Heart left ventricle (tissue), 16 donors: ENCODE data around the gene NR2F1. TPM values are rescaled to one million over a fixed set of nuclear protein-coding genes. Genes with fewer than 3 reads are reported as not detected.
A peak's percentile ranks its signal among the peaks of the same experiment; 100 is the strongest.

ENCODE experiments used
- ATAC-seq, 4 donors: fragments of 200-7000 bp; cut with Tn5 transposase; one replicate each; pipeline ENCODE4 v1.9.1; 2020 to 2022; ENCODE audit warnings: moderate library complexity in 4 of 4, mild to moderate bottlenecking in 3 of 4, moderate number of reproducible peaks in 1 of 4
- DNase-seq, 5 donors: peaks; one replicate each; pipeline ENCODE4 v3.0.0-alpha.2; 2020
- H3K27ac ChIP-seq, 12 donors: fragments of 200-600 bp; sonication (generic) in 4 of 12; one replicate each; pipeline versions ENCODE4 v1.5.0 to v1.8.0; 2016 to 2022; ENCODE audit warnings: mild to moderate bottlenecking in 2 of 12
- H3K27me3 ChIP-seq, 9 donors: fragments of 200-600 bp; sonication (generic) in 2 of 9; one replicate each; pipeline versions ENCODE4 v1.5.1 to v1.8.0; 2016 to 2022; ENCODE audit warnings: mild to moderate bottlenecking in 3 of 9
- H3K36me3 ChIP-seq, 9 donors: fragments of 200-600 bp; sonication (generic) in 2 of 9; one replicate each; pipeline versions ENCODE4 v1.5.0 to v1.8.0; 2018 to 2022; ENCODE audit warnings: mild to moderate bottlenecking in 2 of 9
- H3K4me1 ChIP-seq, 12 donors: fragments of 200-600 bp; sonication (generic) in 4 of 12; one replicate each; pipeline versions ENCODE4 v1.5.0 to v1.8.0; 2016 to 2022; ENCODE audit warnings: mild to moderate bottlenecking in 3 of 12
- H3K4me3 ChIP-seq, 12 donors: fragments of 200-600 bp; sonication (generic) in 4 of 12; one replicate each; pipeline versions ENCODE4 v1.5.0 to v1.8.0; 2017 to 2022; ENCODE audit warnings: mild to moderate bottlenecking in 9 of 12, moderate library complexity in 4 of 12
- H3K9me3 ChIP-seq, 12 donors: fragments of 200-600 bp; sonication (generic) in 4 of 12; one replicate each; pipeline versions ENCODE4 v1.5.0 to v1.8.0; 2016 to 2022; ENCODE audit warnings: mild to moderate bottlenecking in 1 of 12
- POLR2A ChIP-seq, 2 donors: fragments of 450-650 bp; IDR thresholded peaks; one replicate each; pipeline ENCODE4 v1.6.1; 2017; ENCODE audit warnings: antibody characterized with exemption in 2 of 2, mild to moderate bottlenecking in 2 of 2, moderate library complexity in 2 of 2
- WGBS, 4 donors: extraction: QIAGEN DNeasy Blood & Tissue Kit in 2 of 4; methylation state at CpG; one replicate each; pipeline versions ENCODE4 v1.1.5 to v1.1.7; 2013 to 2018; 5-methylcytosine and 5-hydroxymethylcytosine counted together
- intact Hi-C, 10 donors: fragments of 100-400 bp; cut with DNase I; formaldehyde crosslinking; loops; one replicate each; pipeline versions ENCODE4 v1.11.1 to v1.14.2; 2022
- polyA plus RNA-seq, 2 donors: library from polyadenylated mRNA; stranded (reverse); fragments of 200-250 nt; gene quantifications; one replicate each; pipeline ENCODE4 v1.2.3, GENCODE V29; 2013
- total RNA-seq, 9 donors: library from RNA; depleted of rRNA in 2 of 9; stranded (reverse); fragments of >200 nt in 2 of 9; fragmentation: NEBNext Ultra II Directional in 3 of 9; extraction: Animal tissue kit (Norgen Biotek cat#: 25700) in 3 of 9; gene quantifications; one replicate each; pipeline versions ENCODE4 v1.1.0 to v1.2.4, GENCODE V29; 2016 to 2023
- TF ChIP-seq, protein P1 (sequence below), 12 donors: fragments of 200-600 bp; sonication (generic) in 4 of 12; IDR thresholded peaks; one replicate each; pipeline versions ENCODE4 v1.5.0 to v1.8.0; 2018 to 2022; ENCODE audit warnings: antibody characterized with exemption in 12 of 12, mild to moderate bottlenecking in 5 of 12
- donor health status: ischemic (EF 13 %, LVEDD 7.1; RV severe dilation, severe dysfunction).
- donor health status: healthy with polysubstance abuse.
- donor health status: DM: no; HTN: yes; CAD: no.
- donor health status: DM: no; HTN: no; CAD: no.
- donor health status: ischemic (EF 25% LVEDD 6.9; RV normal size, moderate dysfunction).
- donor health status: ischemic (EF 25% LVEDD 5.7; RV mildly dilated, moderate dysfunction).
- donor health status: healthy.
- donor health status: DM: yes; HTN: yes; CAD: no.
- donor health status: ischemic (EF 35%, LVEDD 5.7; RV mildly dilated, moderate dysfunction).
- donor health status: nonischemic (EF 11% LVEDD 7.7; RV severe dilation, severe dysfunction).
- donor health status: DM: yes; HTN: yes; CAD: no.
- donor health status: PGD.
- donor health status: ischemic (EF 29% LVEDD 5.4; RV normal size, mild dysfunction).
- donor health status: nonischemic (EF 23%, LVEDD 6.1; RV moderate dilation, normal function).

Gene NR2F1
- total and polyA plus RNA-seq, 11 donors: 0.37 to 13.5 (median 0.57) TPM; not detected in 3

DNA sequence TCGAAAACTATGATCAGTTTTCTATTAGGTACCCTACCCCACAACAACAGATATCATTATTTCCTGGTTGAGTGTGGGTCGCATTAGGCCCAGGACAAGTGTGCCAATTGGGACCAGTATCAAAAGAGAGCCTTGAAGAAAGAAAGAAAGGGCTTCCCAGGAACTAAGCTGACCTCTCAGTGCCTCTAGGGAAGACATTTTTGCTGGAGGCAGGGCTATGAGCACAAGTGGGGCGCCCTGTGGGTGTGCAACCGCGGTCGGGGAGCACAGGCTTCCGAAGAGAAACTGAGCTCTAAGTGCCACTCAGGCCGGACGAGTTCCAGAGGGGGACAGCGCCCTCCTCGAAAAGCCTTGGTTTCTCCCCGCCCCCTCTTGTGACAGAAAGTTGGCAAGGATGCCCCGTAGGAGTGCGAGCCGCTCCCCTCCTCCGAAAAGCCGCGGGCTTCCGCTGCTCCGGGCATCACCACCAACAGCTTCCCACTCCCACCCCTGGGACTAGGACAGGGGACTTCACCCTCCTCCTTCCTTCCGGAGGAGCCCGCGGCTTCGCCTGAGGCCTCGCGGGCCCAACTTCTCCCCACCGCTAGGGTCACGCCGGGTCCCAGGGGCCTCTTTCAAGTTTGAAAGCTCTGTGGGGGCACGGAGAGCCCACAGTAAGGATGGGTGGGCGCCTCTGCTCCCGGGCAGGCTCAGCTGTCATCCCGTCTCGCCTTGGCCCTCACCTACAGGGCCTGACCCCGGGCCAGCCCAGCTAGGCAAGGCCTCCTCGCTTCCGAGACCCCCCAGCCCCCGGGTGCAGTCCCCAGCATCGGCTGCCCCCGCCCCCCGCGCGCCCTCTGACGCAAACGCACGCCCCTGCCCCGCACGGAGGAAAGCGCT is 4.0 kb upstream of the NR2F1 start:
- intact Hi-C loops: loop anchor here in 1 of 10 donors (10.0 kb wide), 1 partner anchor 674 kb away; no protein-coding TSS in a partner anchor
- H3K27me3 ChIP-seq: peaks cover 37 to 94% (median 83%) of the 10 kb centered on the region in 9 donors
- peak in 1 of 4 donors; percentile 33 for ATAC-seq

DNA sequence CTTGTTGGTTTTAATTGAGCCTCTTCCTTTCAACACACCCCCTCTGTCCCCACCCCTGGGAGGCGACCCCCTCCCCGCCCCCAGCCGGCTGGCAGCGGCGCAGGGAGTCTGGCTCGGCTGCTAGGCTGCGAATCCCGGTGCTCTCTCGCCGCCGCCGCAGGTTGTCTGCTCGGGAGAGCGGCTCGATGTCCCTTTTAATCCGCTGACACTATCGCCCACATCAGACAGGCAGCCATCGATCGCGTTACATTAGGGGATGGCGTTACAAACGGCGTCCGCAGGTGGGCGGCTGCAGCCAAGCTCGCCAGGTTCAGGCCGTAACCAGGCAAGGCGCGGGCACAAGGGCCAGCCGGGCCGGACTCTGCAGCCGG is 3.3 kb upstream of the NR2F1 start:
- Histone ChIP-seq H3K27ac (peak overlapping the region in 4 of 12 donors; percentile 1 to 81 (median 61)), H3K27me3 (peaks cover 37 to 88% (median 77%) of the 10 kb centered on the region in 9 donors), H3K4me3 (peak overlapping the region; percentile 16 to 81 (median 56)), H3K9me3 (no peaks in the 10 kb centered on the region), H3K36me3 (no peaks in the 10 kb centered on the region), H3K4me1 (peaks cover 5 to 47% (median 24%) of the 10 kb centered on the region in 12 donors)
- intact Hi-C loops: loop anchor here (2.0 to 10.0 kb wide), 10 partner anchors 218 to 1158 kb away; no protein-coding TSS in a partner anchor
- TF ChIP-seq POLR2A (IDR thresholded peaks at IDR 0.05): no peak
- TF ChIP-seq, protein P1, sequence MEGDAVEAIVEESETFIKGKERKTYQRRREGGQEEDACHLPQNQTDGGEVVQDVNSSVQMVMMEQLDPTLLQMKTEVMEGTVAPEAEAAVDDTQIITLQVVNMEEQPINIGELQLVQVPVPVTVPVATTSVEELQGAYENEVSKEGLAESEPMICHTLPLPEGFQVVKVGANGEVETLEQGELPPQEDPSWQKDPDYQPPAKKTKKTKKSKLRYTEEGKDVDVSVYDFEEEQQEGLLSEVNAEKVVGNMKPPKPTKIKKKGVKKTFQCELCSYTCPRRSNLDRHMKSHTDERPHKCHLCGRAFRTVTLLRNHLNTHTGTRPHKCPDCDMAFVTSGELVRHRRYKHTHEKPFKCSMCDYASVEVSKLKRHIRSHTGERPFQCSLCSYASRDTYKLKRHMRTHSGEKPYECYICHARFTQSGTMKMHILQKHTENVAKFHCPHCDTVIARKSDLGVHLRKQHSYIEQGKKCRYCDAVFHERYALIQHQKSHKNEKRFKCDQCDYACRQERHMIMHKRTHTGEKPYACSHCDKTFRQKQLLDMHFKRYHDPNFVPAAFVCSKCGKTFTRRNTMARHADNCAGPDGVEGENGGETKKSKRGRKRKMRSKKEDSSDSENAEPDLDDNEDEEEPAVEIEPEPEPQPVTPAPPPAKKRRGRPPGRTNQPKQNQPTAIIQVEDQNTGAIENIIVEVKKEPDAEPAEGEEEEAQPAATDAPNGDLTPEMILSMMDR (IDR thresholded peaks at IDR 0.05): no peak
- 0 to 1% (median 1%) methylated on average over 13 to 32 of the region's 32 CpGs; no CpG with 5 or more reads in 1 of the 4 donors for WGBS, 4 donors
- DNase-seq (peak in 1 of 5 donors; percentile 30), ATAC-seq (peak in 1 of 4 donors; percentile 18)

More for the DNA sequence above, 4.0 kb upstream of the NR2F1 start:
- no peaks in the 10 kb centered on the region for H3K9me3 ChIP-seq
- peaks cover 5 to 41% (median 24%) of the 10 kb centered on the region in 12 donors for H3K4me1 ChIP-seq
- peak overlapping the region; percentile 16 to 81 (median 56) for H3K4me3 ChIP-seq
- peak overlapping the region in 5 of 12 donors; percentile 20 to 81 (median 55) for H3K27ac ChIP-seq
- DNase-seq: peak in 1 of 5 donors; percentile 33
- no peaks in the 10 kb centered on the region for H3K36me3 ChIP-seq
- no peak for TF ChIP-seq POLR2A (IDR thresholded peaks at IDR 0.05)
- TF ChIP-seq, protein P1 (IDR thresholded peaks at IDR 0.05): no peak
- 8 to 16% (median 9%) methylated on average over 28 to 49 of the region's 49 CpGs for WGBS, 4 donors

DNA sequence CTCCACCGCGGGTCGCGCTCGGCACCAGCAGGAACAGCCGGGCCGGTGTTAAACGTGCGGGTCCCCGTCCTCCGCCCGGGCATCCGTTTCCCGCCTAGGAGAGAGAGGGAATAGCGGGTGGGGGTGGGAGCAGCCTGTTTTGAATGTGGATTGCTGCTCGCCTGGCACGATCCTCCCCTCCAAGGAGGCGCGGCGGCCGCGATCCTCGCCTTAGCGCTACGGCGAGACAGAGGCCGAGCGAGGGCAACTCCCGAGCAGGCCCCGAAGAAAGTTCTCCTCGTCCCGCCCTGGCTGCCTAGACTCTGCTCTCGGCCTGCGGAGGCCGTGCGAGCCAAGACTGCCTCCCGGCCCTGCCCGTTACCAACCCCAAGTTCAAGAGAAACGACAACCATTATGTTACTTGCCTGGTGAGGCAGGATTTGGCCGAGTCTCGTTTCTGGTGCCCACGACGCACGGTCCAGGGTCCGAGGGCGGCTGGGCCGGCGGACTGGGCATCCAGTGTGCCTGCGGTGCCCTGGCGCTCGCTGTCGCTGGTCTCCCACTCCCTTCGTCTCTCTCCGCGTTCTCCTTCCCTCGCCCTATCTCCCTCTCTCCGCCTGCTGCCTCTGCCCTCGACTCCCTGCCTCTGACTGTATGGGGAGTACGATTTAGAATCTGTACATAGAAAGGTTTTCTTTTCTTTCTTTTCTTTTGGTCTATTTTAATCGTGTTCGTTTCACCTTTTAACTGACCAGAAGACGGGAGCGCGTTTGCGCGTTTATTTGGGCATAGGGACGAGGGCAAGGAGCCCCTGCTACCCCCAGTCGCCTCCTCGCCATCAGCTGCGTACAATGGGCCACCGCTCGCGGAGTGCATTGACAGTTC is 2.7 kb upstream of the NR2F1 start:
- Histone ChIP-seq H3K27ac (peak overlapping the region in 8 of 12 donors; percentile 1 to 81 (median 38)), H3K27me3 (peaks cover 34 to 86% (median 72%) of the 10 kb centered on the region in 9 donors), H3K4me1 (peaks cover 5 to 52% (median 27%) of the 10 kb centered on the region in 12 donors), H3K9me3 (no peaks in the 10 kb centered on the region), H3K36me3 (no peaks in the 10 kb centered on the region), H3K4me3 (peak overlapping the region; percentile 16 to 81 (median 56))
- DNase-seq (peak in 1 of 5 donors; percentile 31), ATAC-seq (peak in 3 of 4 donors; percentile 26 to 51 (median 40))
- TF ChIP-seq, protein P1 (IDR thresholded peaks at IDR 0.05): no peak
- TF ChIP-seq POLR2A (IDR thresholded peaks at IDR 0.05): no peak
- intact Hi-C loops: loop anchor here (2.0 to 10.0 kb wide), 9 partner anchors 217 to 1157 kb away; no protein-coding TSS in a partner anchor
- 0 to 1% (median 1%) methylated on average over 42 to 73 of the region's 73 CpGs for WGBS, 4 donors
